ENCODE measurements around the gene SF3A1. TPM values are rescaled to one million over a fixed set of nuclear protein-coding genes. Genes with fewer than 3 reads are reported as not detected.

SF3A1 gene
- total RNA-seq, 2 donors from 2014 or later, result 134 to 146 TPM

DNA sequence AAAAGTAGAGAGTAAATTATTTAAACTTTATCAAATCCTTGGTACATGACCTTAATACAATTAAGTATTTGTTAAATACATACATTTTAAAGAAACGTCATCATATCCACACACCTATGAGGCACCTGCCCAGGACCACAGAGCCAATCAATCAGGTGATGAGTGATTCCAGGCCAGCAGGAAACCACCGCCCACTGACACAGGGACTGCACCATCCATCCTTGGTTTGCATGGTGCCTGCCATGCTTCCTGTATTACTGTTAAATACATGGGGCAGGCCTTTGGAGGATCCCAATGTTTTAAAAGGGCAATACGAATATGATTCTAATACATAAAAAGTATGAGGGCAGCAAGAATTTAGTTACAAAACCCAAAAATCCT lies 23.0 kb downstream of the SF3A1 start:
- ATAC-seq, result no peak
- intact Hi-C loops (cut with DNase I, micrococcal nuclease), result no loop called here
- no peak for DNase-seq

GRCh38 chr22:30332994-30333706 lies 23.5 kb downstream of the SF3A1 start:
- peak in 1 of 2 donors; percentile 34 for DNase-seq
- peak; percentile 87 for ATAC-seq
- intact Hi-C loops (cut with DNase I, micrococcal nuclease), result no loop called here

DNA sequence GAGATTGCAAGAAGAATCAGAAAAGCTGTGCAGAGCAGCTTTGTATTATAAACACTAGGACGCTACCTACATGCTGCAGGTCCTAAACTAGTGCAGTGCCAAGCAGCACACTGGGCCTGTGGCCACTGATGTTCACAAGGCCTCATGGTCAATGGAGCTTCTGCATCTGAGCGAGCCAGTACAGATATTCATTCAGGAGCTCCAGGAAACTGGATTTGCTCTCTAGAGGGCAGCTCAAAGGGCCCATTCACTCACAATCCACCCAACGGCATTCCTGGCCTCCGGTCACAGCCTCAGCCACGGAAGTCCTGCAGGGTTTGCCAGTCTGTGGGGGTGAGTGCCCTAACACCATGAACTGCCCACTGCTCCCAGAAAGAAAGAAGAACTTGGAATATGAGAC lies 24.1 kb downstream of the SF3A1 start:
- ATAC-seq, result no peak
- intact Hi-C loops (cut with DNase I, micrococcal nuclease), result no loop called here
- no peak for DNase-seq

DNA sequence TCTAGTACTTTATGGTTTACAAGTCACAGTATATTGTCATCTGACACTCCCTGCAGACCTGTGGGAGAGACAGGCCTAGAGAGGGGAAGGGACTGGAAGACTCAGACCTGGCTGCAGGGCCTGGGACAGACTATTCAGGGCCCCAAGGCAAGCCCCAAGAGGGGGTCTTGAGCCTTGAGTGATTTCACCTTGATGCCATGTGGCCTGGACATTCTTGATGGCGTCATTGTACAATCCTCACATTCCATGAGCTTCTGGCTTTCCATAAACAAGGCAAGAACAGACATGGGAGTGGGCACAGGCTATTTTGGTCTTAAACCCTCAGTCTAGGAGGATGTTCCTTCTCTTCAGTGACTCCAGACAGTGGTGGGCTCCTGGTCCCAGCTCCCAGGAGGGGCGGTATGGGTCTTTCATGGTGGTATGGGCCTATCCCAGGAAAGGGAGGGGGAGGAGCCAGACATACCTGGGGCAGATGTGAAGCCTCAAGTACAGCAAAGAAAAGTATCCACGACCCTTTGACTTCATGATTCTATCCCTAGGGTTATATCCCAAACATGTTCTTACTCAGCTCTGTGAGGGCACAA lies 28.1 kb downstream of the SF3A1 start:
- intact Hi-C loops (cut with DNase I, micrococcal nuclease), result no loop called here
- DNase-seq, result no peak
- peak; percentile 17 for ATAC-seq

DNA sequence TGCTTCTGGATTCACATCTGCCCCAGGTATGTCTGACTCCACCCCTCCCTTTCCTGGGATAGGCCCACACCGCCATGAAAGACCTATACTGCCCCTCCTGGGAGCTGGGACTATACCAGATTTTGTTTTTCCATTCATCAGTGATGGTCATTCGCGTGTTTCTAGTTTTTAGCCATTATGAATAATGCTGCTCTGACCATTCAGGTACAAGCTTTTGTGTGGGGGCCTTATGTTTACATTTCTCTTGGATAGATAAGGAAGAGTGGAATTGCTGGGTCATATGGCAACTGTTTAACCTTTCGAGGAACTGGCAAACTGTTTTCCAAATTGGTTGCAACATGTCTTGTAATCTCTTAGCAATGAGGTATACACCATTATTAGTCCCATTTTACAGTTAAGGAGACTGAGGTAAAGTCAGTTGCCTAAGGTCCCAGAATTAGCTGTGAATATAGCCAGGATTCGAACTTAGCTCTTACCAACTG lies 28.8 kb downstream of the SF3A1 start:
- intact Hi-C loops (cut with DNase I, micrococcal nuclease), result loop anchor here in 1 of 2 donors (2.0 kb wide), 1 partner anchor 39 kb away; the partner anchor contains the start of gene CASTOR1
- DNase-seq, result peak in 1 of 2 donors; percentile 62
- ATAC-seq, result peak; percentile 47

DNA sequence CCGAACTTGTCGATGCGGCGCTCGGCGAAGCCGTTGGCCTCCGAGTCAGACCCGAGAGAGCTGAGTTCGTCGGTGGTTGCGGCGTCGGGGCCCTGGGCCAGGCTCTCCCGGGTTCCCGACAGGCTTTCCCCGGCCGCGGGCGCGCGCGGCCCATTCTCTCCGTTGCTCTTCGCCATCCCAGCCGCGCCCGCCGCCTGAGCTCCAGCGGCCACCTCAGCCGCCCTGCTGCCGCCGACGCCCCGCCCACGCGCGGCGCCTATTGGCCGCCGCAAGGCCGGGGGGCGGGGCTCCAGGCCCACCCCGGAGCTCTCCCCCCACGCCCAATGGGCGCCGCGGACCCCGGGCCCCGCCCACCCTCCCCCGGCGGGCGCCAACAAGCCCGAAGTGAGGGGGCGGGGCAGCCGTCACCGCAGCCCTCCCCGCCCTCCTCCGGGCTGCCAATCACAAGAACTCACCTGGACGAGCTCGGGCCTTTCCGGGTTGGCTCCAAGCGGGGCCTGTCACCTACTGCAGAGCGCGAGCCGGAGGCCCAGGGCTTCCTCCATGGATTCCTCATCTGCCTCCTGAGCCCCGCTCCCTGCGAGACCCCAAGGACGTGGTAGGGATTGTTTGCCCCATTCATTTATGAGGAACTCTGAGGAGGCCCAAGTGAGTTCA lies 29.9 kb downstream of the SF3A1 start, which contains the start of gene TBC1D10A:
TSS of gene TBC1D10A (minus strand) at position 236 of the 657 bp plus-strand sequence. CDS start at position 176, 60 bp downstream.
- DNase-seq, result peak; percentile 94 to 95
- intact Hi-C loops (cut with DNase I, micrococcal nuclease), result loop anchor here in 1 of 2 donors (2.0 kb wide), 1 partner anchor 38 kb away; the partner anchor contains the start of gene CASTOR1
- peak; percentile 81 for ATAC-seq

DNA sequence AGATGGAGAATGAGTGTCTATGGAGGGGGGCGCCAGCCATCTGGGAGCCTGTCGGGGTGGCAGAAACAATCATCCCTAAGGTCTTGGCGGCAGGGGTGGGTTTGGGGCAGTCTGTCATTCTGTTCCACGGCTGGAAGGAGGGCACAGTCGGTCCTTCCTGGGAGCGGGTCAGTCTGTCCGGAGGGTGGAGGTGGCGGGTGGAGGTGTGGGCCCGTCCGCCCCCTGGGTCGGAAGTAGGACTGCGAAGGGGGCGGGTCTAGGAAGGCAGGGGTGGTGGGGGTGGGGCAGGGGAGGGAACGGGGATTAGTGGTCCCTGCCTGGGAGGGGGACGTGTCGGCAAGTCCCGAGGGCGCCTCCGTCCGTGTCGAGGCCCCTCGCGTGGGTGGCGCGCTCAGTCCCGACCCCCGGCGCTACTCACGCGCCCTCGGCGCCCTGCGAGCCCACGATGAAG lies 30.4 kb downstream of the SF3A1 start:
- intact Hi-C loops (cut with DNase I, micrococcal nuclease), result loop anchor here in 1 of 2 donors (2.0 kb wide), 1 partner anchor 37 kb away; the partner anchor contains the start of gene CASTOR1
- ATAC-seq (peak; percentile 52), DNase-seq (peak; percentile 70)

DNA sequence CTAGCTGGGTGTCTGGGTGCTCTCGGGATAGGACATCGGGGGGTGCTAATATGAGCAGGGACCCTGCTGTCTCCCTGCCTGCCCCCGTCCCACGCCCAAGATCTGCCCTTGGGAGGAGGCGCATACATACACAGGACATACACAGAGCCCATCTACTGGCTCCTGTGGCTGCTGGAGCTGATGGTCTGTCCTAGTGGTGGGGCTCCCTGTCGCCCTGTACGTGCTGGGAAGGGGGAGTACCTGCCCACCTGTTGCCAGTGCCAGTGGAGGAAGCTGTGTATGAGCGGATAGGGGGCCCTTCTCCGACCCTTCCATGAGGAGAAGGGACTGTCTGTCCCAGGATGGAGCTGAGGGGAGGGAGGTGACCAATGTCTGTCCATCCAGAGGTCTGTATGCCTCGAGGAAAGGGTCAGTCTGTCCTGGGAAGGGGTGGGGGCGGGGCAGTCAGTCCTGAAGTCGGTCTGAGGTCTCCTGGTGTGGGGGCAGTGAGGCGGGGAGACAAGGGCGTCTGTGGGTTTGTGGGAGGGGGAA lies 30.9 kb downstream of the SF3A1 start:
- no peak for ATAC-seq
- peak in 1 of 2 donors; percentile 49 for DNase-seq
- intact Hi-C loops (cut with DNase I, micrococcal nuclease), result loop anchor here in 1 of 2 donors (2.0 kb wide), 1 partner anchor 37 kb away; the partner anchor contains the start of gene CASTOR1

DNA sequence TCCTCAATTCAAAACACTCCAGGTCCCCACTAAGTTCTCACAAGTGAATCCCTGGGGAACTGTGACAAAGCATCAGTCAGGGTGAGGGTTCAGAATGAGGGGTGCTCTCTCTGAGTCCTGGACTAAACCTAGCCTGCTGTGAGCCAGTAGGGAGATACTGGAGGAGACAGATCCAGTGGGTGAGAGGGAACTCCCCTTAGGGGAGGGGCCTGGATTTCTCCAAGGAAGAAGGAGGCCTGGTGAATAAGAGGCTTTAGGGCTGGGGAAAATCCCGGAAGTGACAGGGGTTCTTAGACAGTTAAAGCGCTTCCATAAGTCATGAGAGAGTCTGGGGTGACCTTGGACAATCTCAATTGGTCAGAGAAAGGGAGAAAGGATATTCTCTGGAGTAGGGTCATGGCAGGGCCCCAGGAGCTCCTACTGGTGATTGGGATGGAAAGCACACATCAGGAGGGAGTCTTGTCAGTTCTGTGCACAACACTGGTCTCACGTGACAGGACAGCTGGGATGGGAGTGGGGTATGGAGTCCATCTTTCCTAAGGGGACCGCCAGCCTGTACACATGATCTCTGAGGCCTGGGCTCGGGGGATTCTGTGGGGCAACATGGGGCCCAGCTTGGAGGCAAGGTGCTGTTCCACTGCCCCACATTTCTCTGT lies 31.5 kb downstream of the SF3A1 start:
- intact Hi-C loops (cut with DNase I, micrococcal nuclease), result no loop called here
- ATAC-seq (peak; percentile 54), DNase-seq (peak; percentile 64 to 83)

GRCh38 chr22:30324014-30324730 lies 32.5 kb downstream of the SF3A1 start:
- DNase-seq (no peak), ATAC-seq (no peak)
- intact Hi-C loops (cut with DNase I, micrococcal nuclease), result no loop called here

GRCh38 chr22:30323246-30323645 lies 33.4 kb downstream of the SF3A1 start:
- DNase-seq, result no peak
- no peak for ATAC-seq
- intact Hi-C loops (cut with DNase I, micrococcal nuclease), result no loop called here

GRCh38 chr22:30321461-30321860 lies 35.2 kb downstream of the SF3A1 start:
- DNase-seq, result no peak
- ATAC-seq, result no peak
- intact Hi-C loops (cut with DNase I, micrococcal nuclease), result no loop called here

- intact Hi-C loops (cut with DNase I, micrococcal nuclease), result no loop called here
- DNase-seq (no peak), ATAC-seq (no peak)
These were observed 36.6 kb downstream of the SF3A1 start for GRCh38 chr22:30320021-30320556.

DNA sequence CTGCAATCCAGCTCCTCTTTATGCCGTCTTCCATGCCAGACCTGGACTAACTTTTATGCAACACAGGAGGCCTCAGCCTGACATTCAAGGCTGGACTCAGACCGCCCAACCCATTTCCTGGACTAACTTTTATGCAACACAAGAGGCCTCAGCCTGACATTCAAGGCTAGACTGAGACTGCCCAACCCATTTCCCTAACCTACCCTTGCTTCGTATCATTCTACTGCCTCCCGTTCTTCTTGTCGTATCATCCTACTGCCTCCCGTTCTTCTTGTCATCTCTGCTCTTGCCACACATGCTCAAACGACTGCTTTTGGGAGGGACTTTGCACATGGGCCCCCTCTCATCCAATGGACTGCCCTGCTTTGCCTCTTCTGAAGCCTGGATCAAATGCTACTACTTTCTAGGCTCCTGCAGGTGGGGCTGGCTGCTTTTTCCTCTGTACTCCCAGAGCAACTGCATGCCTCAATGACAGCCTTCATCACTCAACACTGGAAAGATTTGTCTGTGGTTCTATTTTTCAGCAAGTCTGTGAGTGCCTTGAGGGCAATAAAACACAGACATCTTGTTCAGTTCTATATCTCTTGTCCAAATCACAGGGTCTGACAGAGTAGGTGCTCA lies 37.8 kb downstream of the SF3A1 start:
- DNase-seq (no peak), ATAC-seq (no peak)
- intact Hi-C loops (cut with DNase I, micrococcal nuclease), result no loop called here

DNA sequence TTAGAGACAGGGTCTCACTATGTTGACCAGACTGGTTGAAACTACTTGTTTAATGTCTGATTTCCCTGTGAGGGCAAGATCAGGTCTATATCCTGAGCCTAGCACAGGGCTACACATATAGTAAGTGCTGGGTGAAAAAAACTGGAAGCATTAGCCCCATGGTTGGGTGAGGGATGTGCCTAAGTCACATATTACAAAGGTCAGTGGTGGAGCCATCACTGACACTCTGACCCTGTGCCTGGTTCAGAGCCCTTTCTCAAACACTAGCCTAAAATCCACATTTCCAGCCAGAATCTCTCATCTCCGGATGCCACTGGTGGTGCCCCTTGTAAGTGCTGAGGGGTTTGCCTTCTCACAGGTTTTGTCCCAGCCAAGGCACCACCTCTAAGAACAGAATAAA lies 38.9 kb downstream of the SF3A1 start:
- no peak for ATAC-seq
- intact Hi-C loops (cut with DNase I, micrococcal nuclease), result no loop called here

GRCh38 chr22:30315962-30316576 lies 40.6 kb downstream of the SF3A1 start:
- DNase-seq (no peak), ATAC-seq (no peak)

More for the DNA sequence above, 38.9 kb downstream of the SF3A1 start:
- no peak for DNase-seq

DNA sequence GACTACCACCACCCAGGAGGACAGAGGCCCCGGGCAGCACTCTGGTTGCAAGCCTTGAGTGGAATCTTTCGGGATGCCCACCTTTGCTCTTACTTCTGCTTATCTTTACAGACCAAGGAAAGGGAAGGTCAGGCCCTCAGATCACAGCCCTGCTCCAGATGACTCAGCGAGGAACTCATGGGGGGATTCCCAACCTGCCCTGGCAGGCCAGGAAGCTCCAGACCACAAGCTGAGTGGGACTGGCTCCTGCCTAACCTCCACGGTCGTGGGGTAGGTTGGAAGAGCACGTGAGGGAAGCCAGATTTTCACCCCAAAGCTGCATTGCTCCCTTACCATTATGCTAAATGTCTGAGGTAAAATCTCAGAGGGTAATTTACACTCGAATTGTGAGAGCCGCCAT lies 41.8 kb downstream of the SF3A1 start:
- ATAC-seq, result no peak
- DNase-seq, result no peak
- intact Hi-C loops (cut with DNase I, micrococcal nuclease), result no loop called here

More at GRCh38 chr22:30315962-30316576, 40.6 kb downstream of the SF3A1 start:
- intact Hi-C loops (cut with DNase I, micrococcal nuclease), result no loop called here

Data from left colon (tissue), 2 donors.